Left lung (tissue), 10 donors: ENCODE results near the gene RPUSD2. TPM values are rescaled to one million over a fixed set of nuclear protein-coding genes. Genes with fewer than 3 reads are reported as not detected.

Experiments
- ATAC-seq: fragments of 200-7000 bp; cut with Tn5 transposase; one replicate; pipeline ENCODE4 v1.9.1; 2020; ENCODE audit warnings: moderate library complexity
- DNase-seq, 4 donors: peaks; one replicate each; pipeline ENCODE4 v3.0.0-alpha.2; 2013 to 2020
- H3K27ac ChIP-seq, 2 donors: fragments of 200-600 bp; sonication (generic) in 1 of 2; one replicate each; pipeline versions ENCODE4 v1.5.0 to v1.8.0; 2020 to 2021
- H3K27me3 ChIP-seq, 2 donors: fragments of 200-600 bp; sonication (generic) in 1 of 2; one replicate each; pipeline versions ENCODE4 v1.5.0 to v1.8.0; 2020 to 2021
- H3K36me3 ChIP-seq, 2 donors: fragments of 200-600 bp; sonication (generic) in 1 of 2; one replicate each; pipeline versions ENCODE4 v1.5.0 to v1.8.0; 2020 to 2021
- H3K4me1 ChIP-seq, 2 donors: fragments of 200-600 bp; one replicate each; pipeline ENCODE4 v1.8.0; 2021
- H3K4me3 ChIP-seq, 2 donors: fragments of 200-600 bp; sonication (generic) in 1 of 2; one replicate each; pipeline versions ENCODE4 v1.5.0 to v1.8.0; 2020 to 2021; ENCODE audit warnings: mild to moderate bottlenecking in 1 of 2
- H3K9me3 ChIP-seq, 2 donors: fragments of 200-600 bp; sonication (generic) in 1 of 2; one replicate each; pipeline versions ENCODE4 v1.5.0 to v1.8.0; 2020 to 2021
- intact Hi-C, 2 donors: fragments of 100-400 bp; cut with DNase I; formaldehyde crosslinking; loops; one replicate each; pipeline versions ENCODE4 v1.11.2 to v1.14.2; 2022
- polyA plus RNA-seq, 6 donors: library from polyadenylated mRNA; unstranded; fragments of 120-200 nt; gene quantifications; one replicate each; pipeline ENCODE4 v1.2.1, GENCODE V29; 2013; ENCODE audit not compliant: insufficient read length in 6 of 6
- total RNA-seq, 2 donors: library from RNA; stranded (reverse); fragmentation: NEBNext Ultra II Directional; extraction: Animal tissue kit (Norgen Biotek cat#: 25700); gene quantifications; one replicate each; pipeline ENCODE4 v1.2.1, GENCODE V29; 2021
- TF ChIP-seq, protein P1 (sequence below), 2 donors: fragments of 200-600 bp; sonication (generic) in 1 of 2; IDR thresholded peaks; one replicate each; pipeline versions ENCODE4 v1.5.0 to v1.8.0; 2021; ENCODE audit warnings: antibody characterized with exemption in 2 of 2
- donor health status: DM: no; HTN: yes; CAD: no.
- donor health status: DM: no; HTN: no; CAD: no.

RPUSD2 gene
- total and polyA plus RNA-seq, 8 donors, result 5.3 to 10.2 (median 7.2) TPM

DNA sequence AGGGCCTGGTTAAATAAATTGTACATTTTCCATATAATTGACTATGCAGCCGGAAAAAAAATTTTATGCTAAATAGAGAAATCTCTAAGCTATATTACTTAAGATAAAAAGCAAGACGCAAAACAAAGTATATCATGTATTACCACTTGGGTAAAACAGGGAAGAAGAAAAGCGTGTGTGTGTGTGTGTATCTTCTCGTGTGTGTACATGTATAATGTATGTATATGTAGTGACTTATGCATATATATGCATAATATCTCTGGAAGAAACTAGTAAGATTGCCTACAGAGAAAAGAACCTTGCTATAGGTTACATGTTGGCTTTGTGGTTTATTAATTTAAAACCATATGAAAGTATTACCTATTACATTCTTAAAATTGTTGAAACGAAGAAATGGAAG lies 44.0 kb downstream of the RPUSD2 start:
- H3K4me3 ChIP-seq, result no peak overlapping the region
- peaks cover 0 to 2% of the 10 kb centered on the region in 2 donors for H3K4me1 ChIP-seq
- H3K27me3 ChIP-seq, result no peaks in the 10 kb centered on the region
- H3K36me3 ChIP-seq, result no peaks in the 10 kb centered on the region
- H3K9me3 ChIP-seq, result no peaks in the 10 kb centered on the region
- TF ChIP-seq, protein P1, sequence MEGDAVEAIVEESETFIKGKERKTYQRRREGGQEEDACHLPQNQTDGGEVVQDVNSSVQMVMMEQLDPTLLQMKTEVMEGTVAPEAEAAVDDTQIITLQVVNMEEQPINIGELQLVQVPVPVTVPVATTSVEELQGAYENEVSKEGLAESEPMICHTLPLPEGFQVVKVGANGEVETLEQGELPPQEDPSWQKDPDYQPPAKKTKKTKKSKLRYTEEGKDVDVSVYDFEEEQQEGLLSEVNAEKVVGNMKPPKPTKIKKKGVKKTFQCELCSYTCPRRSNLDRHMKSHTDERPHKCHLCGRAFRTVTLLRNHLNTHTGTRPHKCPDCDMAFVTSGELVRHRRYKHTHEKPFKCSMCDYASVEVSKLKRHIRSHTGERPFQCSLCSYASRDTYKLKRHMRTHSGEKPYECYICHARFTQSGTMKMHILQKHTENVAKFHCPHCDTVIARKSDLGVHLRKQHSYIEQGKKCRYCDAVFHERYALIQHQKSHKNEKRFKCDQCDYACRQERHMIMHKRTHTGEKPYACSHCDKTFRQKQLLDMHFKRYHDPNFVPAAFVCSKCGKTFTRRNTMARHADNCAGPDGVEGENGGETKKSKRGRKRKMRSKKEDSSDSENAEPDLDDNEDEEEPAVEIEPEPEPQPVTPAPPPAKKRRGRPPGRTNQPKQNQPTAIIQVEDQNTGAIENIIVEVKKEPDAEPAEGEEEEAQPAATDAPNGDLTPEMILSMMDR (IDR thresholded peaks at IDR 0.05), result no peak
- ATAC-seq (no peak), DNase-seq (no peak)
- H3K27ac ChIP-seq, result no peak overlapping the region
- intact Hi-C loops, result no loop called here

DNA sequence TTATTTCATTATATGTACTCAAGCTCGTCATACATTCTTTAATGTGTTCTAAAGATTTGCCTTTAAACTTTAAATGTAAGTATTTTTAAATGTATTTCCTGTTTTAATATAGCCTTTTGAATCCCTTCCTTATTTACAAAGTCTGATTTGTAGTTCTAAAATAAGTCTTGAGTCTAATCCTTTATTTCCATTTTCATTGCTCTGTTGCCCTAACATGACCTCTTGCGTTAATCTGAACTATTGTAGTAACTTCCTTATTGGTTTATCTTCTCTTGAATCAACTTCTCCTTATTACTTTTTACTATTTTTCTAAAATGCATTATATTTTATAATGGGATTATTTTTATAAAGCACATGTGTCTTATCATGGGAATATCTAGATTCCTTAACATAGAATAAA lies 48.9 kb downstream of the RPUSD2 start:
- H3K9me3 ChIP-seq, result no peaks in the 10 kb centered on the region
- TF ChIP-seq, protein P1 (IDR thresholded peaks at IDR 0.05), result no peak
- H3K4me3 ChIP-seq, result no peak overlapping the region
- H3K27ac ChIP-seq, result no peak overlapping the region
- ATAC-seq (no peak), DNase-seq (no peak)
- intact Hi-C loops, result no loop called here
- H3K36me3 ChIP-seq, result no peaks in the 10 kb centered on the region
- peaks cover 0 to 5% of the 10 kb centered on the region in 2 donors for H3K4me1 ChIP-seq
- no peaks in the 10 kb centered on the region for H3K27me3 ChIP-seq

DNA sequence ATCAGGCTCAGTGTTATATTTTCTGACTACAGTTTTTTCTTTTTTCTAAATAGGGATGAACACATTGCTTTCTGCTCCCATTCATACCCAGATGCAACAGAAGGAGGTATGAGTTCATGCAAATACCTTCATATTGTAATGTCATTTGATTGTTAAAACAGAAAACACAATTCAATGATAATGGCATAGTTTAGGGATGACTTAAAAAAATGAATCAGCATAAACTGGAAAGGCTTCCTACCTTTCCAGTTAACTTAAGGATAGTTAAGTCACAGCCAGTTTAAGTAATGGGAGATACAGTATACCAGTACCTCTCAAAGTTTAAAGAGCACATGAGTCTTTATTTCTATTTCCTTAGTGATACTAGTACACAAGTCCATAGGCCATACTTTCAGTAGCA lies 49.8 kb downstream of the RPUSD2 start:
- H3K36me3 ChIP-seq, result no peaks in the 10 kb centered on the region
- H3K4me3 ChIP-seq, result no peak overlapping the region
- H3K27ac ChIP-seq, result no peak overlapping the region
- TF ChIP-seq, protein P1 (IDR thresholded peaks at IDR 0.05), result no peak
- peaks cover 0 to 5% of the 10 kb centered on the region in 2 donors for H3K4me1 ChIP-seq
- no peaks in the 10 kb centered on the region for H3K9me3 ChIP-seq
- DNase-seq, result no peak
- no peaks in the 10 kb centered on the region for H3K27me3 ChIP-seq
- no peak for ATAC-seq
- intact Hi-C loops, result no loop called here

DNA sequence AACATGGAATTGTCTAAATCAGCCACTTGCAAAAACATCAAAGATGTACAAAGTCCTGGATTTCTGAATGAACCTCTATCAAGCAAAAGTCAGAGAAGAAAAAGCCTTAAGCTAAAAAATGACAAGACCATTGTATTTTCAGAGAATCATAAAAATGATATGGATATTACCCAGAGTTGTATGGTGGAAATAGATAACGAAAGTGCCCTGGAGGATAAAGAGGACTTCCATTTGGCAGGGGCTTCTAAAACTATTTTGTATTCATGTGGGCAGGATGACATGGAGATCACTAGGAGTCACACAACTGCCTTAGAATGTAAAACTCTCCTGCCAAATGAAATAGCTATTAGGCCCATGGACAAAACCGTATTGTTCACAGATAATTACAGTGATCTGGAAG lies 54.3 kb downstream of the RPUSD2 start:
- H3K27me3 ChIP-seq, result no peaks in the 10 kb centered on the region
- H3K4me1 ChIP-seq, result peaks cover 0 to under 1% of the 10 kb centered on the region in 2 donors
- DNase-seq, result no peak
- H3K9me3 ChIP-seq, result no peaks in the 10 kb centered on the region
- TF ChIP-seq, protein P1 (IDR thresholded peaks at IDR 0.05), result no peak
- no peak overlapping the region for H3K4me3 ChIP-seq
- intact Hi-C loops, result no loop called here
- ATAC-seq, result no peak
- no peaks in the 10 kb centered on the region for H3K36me3 ChIP-seq
- no peak overlapping the region for H3K27ac ChIP-seq

Other genes with a start within 250 kb of the RPUSD2 start
- gene INAFM2, start 245.6 kb upstream of the RPUSD2 start, total RNA-seq, result 10 to 100 TPM; 27.1 to 37.1 TPM
- gene INAFM2, start 245.6 kb upstream of the RPUSD2 start, polyA plus RNA-seq, result 10 to 100 TPM; 20.5 to 31.1 (median 22.7) TPM
- gene CCDC9B, start 228.4 kb upstream of the RPUSD2 start, total RNA-seq, result 10 to 100 TPM; 31.7 to 65.4 TPM
- 10 to 100 TPM in 1 of 6 donors, 1 to 10 TPM in 5; 4.5 to 10.7 (median 7.5) TPM for gene CCDC9B, start 228.4 kb upstream of the RPUSD2 start, polyA plus RNA-seq
- gene PHGR1, start 218.3 kb upstream of the RPUSD2 start, total RNA-seq, result not detected
- not detected for gene PHGR1, start 218.3 kb upstream of the RPUSD2 start, polyA plus RNA-seq
- 1 to 10 TPM in 1 of 2 donors, under 1 TPM in 1; 0.65 to 2.5 TPM for gene DISP2, start 211.1 kb upstream of the RPUSD2 start, total RNA-seq
- gene DISP2, start 211.1 kb upstream of the RPUSD2 start, polyA plus RNA-seq, result 1 to 10 TPM in 5 of 6 donors, under 1 TPM in 1; 0.61 to 3.1 (median 1.6) TPM
- 10 to 100 TPM; 14.2 to 32.2 TPM for gene KNSTRN, start 186.6 kb upstream of the RPUSD2 start, total RNA-seq
- gene KNSTRN, start 186.6 kb upstream of the RPUSD2 start, polyA plus RNA-seq, result 10 to 100 TPM; 25.2 to 46.2 (median 31.8) TPM
- gene IVD, start 163.5 kb upstream of the RPUSD2 start, total RNA-seq, result 100 to 1,000 TPM in 1 of 2 donors, 10 to 100 TPM in 1; 61.9 to 104 TPM
- 100 to 1,000 TPM in 5 of 6 donors, 10 to 100 TPM in 1; 87.4 to 132 (median 117) TPM for gene IVD, start 163.5 kb upstream of the RPUSD2 start, polyA plus RNA-seq
- gene BAHD1, start 128.3 kb upstream of the RPUSD2 start, total RNA-seq, result 10 to 100 TPM; 23.7 to 27.2 TPM
- gene BAHD1, start 128.3 kb upstream of the RPUSD2 start, polyA plus RNA-seq, result 10 to 100 TPM; 11.4 to 18.0 (median 14.8) TPM
- 10 to 100 TPM; 15.1 to 20.2 TPM for gene CHST14, start 98.3 kb upstream of the RPUSD2 start, total RNA-seq
- 10 to 100 TPM; 33.8 to 44.1 (median 39.4) TPM for gene CHST14, start 98.3 kb upstream of the RPUSD2 start, polyA plus RNA-seq
- gene CCDC32, start 4.3 kb upstream of the RPUSD2 start, total RNA-seq, result 10 to 100 TPM; 19.4 to 29.5 TPM
- 10 to 100 TPM; 27.9 to 31.6 (median 29.0) TPM for gene CCDC32, start 4.3 kb upstream of the RPUSD2 start, polyA plus RNA-seq
- gene KNL1, start 24.9 kb downstream of the RPUSD2 start, total RNA-seq, result 1 to 10 TPM; 2.7 to 5.9 TPM
- 10 to 100 TPM; 13.6 to 31.6 (median 20.0) TPM for gene KNL1, start 24.9 kb downstream of the RPUSD2 start, polyA plus RNA-seq
- gene RAD51, start 125.9 kb downstream of the RPUSD2 start, total RNA-seq, result 1 to 10 TPM; 4.4 to 4.8 TPM
- 10 to 100 TPM in 5 of 6 donors, 1 to 10 TPM in 1; 8.9 to 15.6 (median 13.0) TPM for gene RAD51, start 125.9 kb downstream of the RPUSD2 start, polyA plus RNA-seq
- 10 to 100 TPM; 60.4 to 83.1 TPM for gene RMDN3, start 186.0 kb downstream of the RPUSD2 start, total RNA-seq
- gene RMDN3, start 186.0 kb downstream of the RPUSD2 start, polyA plus RNA-seq, result 10 to 100 TPM; 30.8 to 40.1 (median 33.9) TPM
- 10 to 100 TPM; 42.1 to 61.5 TPM for gene GCHFR, start 194.8 kb downstream of the RPUSD2 start, total RNA-seq
- gene GCHFR, start 194.8 kb downstream of the RPUSD2 start, polyA plus RNA-seq, result 10 to 100 TPM; 12.7 to 18.6 (median 15.7) TPM
- gene C15orf62, start 200.7 kb downstream of the RPUSD2 start, total RNA-seq, result under 1 TPM; 0.32 to 0.71 TPM
- 1 to 10 TPM; 3.2 to 4.6 (median 4.0) TPM for gene C15orf62, start 200.7 kb downstream of the RPUSD2 start, polyA plus RNA-seq
- gene ZFYVE19, start 237.8 kb downstream of the RPUSD2 start, total RNA-seq, result 10 to 100 TPM; 23.6 to 26.2 TPM
- gene ZFYVE19, start 237.8 kb downstream of the RPUSD2 start, polyA plus RNA-seq, result 10 to 100 TPM; 29.4 to 32.3 (median 30.6) TPM
- gene DNAJC17, start 238.2 kb downstream of the RPUSD2 start, total RNA-seq, result 10 to 100 TPM; 24.3 to 32.6 TPM
- gene DNAJC17, start 238.2 kb downstream of the RPUSD2 start, polyA plus RNA-seq, result 10 to 100 TPM; 36.1 to 50.1 (median 44.0) TPM